Subcutaneous adipose tissue (tissue), 4 donors: ENCODE results near the gene LYPD5. TPM values are rescaled to one million over a fixed set of nuclear protein-coding genes. Genes with fewer than 3 reads are reported as not detected.

Source experiments
- CTCF ChIP-seq: fragments of 450-650 bp; IDR thresholded peaks from one replicate; pipeline ENCODE4 v1.5.1; 2016; ENCODE audit warnings: low read depth, mild to moderate bottlenecking, control low read depth, antibody characterized with exemption, moderate library complexity
- total RNA-seq, 4 donors: library from RNA; depleted of rRNA; stranded (reverse); fragments of >200 nt; gene quantifications; one replicate each; pipeline ENCODE4 v1.1.0, GENCODE V29; 2016

Gene LYPD5
- total RNA-seq, 4 donors from 2014 or later: 0.22 to 0.94 (median 0.51) TPM; not detected in 1

- TF ChIP-seq CTCF: no peak
These were observed 37.0 kb downstream of the LYPD5 start for GRCh38 chr19:43765109-43765876.

DNA sequence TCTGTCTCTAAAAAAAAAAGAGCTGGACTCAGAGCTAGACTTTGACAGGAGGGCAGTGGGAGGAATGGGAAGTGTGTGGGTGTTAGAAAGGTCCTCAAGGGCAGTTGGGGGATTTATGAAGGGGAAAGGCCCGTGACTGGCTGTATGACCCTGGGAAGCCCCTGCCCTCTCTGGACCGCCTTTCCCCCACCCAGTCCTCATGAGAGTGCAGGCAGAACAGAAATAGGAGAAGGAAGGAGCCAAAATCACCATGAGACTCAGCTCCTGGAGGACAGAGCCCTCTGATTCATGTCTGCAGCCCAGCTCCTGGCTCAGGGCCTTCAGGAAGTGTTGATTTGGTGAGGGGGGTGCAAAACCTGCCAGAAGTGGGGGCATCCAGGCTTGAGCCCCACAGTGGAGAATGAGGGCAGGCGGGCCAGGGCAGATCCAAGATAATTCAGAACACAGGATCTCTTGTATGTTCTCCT is 38.7 kb downstream of the LYPD5 start:
- TF ChIP-seq CTCF: no peak

- TF ChIP-seq CTCF: no peak
These were observed 39.4 kb downstream of the LYPD5 start for GRCh38 chr19:43762814-43763213.

DNA sequence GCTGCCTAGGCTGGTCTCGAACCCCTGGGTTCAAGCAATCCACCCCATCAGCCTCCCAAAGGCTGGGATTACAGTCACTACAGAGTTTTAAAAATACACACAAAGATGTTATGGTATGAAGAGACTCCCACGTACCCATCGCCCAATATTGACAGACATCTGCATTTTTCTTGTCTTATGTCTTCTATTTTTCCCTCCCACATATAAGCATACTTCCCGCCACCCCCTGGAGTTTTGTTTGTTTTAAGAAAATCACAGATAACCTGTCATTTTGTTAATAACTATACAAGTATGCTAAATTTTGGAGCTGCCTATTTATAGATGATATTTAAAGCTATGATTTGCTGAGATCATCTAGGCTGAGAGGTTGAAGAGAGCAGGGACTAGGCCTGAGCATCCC is 41.3 kb downstream of the LYPD5 start:
- TF ChIP-seq CTCF: no peak

DNA sequence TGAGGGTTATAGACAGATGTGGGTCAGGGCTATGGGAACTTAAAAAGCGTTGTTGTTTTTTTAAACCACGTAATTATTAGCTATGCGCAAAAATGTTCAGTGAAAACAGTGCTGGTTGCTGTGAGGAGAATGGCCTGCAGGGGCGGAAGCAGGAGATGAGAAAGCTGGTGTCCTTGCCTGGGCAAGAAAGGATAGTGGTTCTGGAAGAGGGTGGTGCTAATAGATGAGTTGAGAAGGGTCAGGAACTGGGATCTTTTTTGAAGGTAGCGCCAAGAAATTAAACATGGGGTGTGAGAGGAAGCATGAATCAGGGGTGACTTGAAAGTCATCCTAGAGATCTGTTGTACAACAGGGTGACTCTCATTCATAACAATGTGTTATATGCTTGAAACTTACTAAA is 42.7 kb downstream of the LYPD5 start:
- no peak for TF ChIP-seq CTCF

DNA sequence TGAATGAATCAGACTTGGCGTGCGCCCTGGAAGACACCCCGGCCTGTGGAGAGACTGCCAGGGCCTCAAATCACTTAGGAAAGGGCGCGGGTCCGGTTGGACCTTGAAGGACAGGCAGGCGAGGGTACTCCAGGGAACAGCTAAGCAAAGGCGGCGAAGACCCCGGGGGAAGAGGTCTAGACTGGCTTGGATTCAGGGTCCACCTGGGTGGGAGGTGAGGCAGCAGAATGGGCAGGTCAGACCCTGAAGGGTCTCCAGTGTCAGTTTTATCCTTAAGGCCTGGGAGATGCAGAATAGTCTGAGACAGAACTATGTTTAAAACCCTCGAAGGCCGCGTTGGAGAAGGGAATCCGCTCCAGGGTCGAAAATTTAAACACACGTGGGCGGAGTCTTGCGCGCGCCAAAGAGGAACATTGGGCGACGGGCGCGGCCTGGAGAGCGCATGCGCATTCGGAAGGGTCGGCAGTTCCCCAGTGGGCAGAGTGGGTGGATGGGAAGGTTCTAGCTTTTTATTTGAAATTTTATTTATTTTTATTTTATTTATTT is 46.9 kb downstream of the LYPD5 start:
- TF ChIP-seq CTCF: no peak

DNA sequence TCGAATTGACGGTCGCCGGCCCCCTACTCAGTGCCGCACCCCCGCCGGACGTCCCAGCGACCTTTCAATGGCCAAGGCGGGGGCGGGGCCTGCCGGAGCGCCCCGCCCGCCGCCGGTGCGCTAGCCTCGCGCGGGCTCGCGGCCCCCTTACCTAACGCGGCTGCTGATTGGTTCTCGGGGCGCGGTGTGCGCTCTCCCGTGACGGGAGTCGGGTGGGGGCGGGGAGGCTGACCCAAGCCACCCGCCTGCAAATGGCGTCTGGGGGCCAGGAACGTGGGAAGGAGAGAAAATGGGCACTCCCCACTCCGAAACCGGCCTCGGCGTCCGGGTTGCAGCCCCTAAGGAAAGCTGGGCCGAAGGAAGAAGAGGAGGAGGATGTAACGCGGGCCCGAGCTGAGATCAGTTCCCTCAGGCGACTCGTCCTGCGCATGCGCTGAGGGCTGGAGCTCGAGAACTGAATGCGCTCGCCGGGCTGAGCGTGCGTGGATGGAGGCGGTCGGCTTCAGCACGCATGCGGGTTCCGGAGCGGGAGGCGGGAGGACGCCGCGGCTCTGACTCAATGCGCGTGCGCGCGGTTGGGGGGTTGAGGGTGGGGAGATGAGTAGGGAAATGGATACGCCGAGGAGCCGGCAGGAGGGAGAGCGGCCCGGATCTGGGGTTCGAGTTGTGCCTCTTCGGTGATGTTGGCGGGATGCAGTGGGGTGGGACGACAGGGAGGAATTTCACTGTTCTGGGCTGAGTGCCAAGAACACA is 47.6 kb downstream of the LYPD5 start, which contains the start of gene SMG9:
SMG9 (minus strand) TSS at position 460 of the 753 bp plus-strand sequence. CDS start 4,221 bp downstream, outside the sequence.
- TF ChIP-seq CTCF: no peak
